Esophagus muscularis mucosa (tissue), 4 donors: Measurements from ENCODE around the gene FAM89A. TPM values are rescaled to one million over a fixed set of nuclear protein-coding genes. Genes with fewer than 3 reads are reported as not detected.

Source experiments
- DNase-seq: peaks from one replicate; pipeline ENCODE4 v3.0.0-alpha.2; 2017; ENCODE audit errors: extremely low spot score
- H3K27ac ChIP-seq, 4 donors: fragments of 200-600 bp; sonication (generic); replicated peaks in 1 of 4; 1 replicate in 3 of 4; 2 replicates in 1 of 4; pipeline ENCODE4 v1.5.1; 2016 to 2019; ENCODE audit warnings: mild to moderate bottlenecking in 1 of 4
- H3K27me3 ChIP-seq, 4 donors: fragments of 200-600 bp; sonication (generic); one replicate each; pipeline versions ENCODE4 v1.5.1 to v1.6.0; 2016 to 2019
- H3K36me3 ChIP-seq, 4 donors: fragments of 200-600 bp; sonication (generic); one replicate each; pipeline ENCODE4 v1.5.1; 2016 to 2019
- H3K4me1 ChIP-seq, 4 donors: fragments of 200-600 bp; sonication (generic); one replicate each; pipeline ENCODE4 v1.5.1; 2016 to 2019
- H3K4me3 ChIP-seq, 4 donors: fragments of 200-600 bp; sonication (generic); 1 replicate in 2 of 4; 2 replicates in 2 of 4; pipeline ENCODE4 v1.5.1; 2016 to 2019; ENCODE audit warnings: mild to moderate bottlenecking in 4 of 4, moderate library complexity in 1 of 4
- H3K9me3 ChIP-seq, 4 donors: fragments of 200-600 bp; sonication (generic); 1 replicate in 3 of 4; 2 replicates in 1 of 4; pipeline ENCODE4 v1.5.1; 2016 to 2019
- EP300 ChIP-seq: sonication (generic); formaldehyde crosslinking; IDR thresholded peaks from one replicate; pipeline ENCODE4 v1.6.1; 2017; ENCODE audit warnings: antibody characterized with exemption
- POLR2A ChIP-seq: fragments of 450-650 bp; IDR thresholded peaks from one replicate; pipeline ENCODE4 v1.6.1; 2017; ENCODE audit warnings: antibody characterized with exemption, moderate library complexity, mild to moderate bottlenecking, low read depth
- POLR2AphosphoS5 ChIP-seq, 2 donors: sonication (generic); formaldehyde crosslinking; IDR thresholded peaks; one replicate each; pipeline ENCODE4 v1.6.1; 2017; ENCODE audit warnings: antibody characterized with exemption in 2 of 2
- WGBS: methylation state at CpG from one replicate; pipeline ENCODE4 v1.1.5; 2018; 5-methylcytosine and 5-hydroxymethylcytosine counted together
- intact Hi-C: fragments of 100-400 bp; cut with DNase I; formaldehyde crosslinking; loops from one replicate; pipeline ENCODE4 v1.15.1; 2023
- total RNA-seq, 4 donors: library from RNA; depleted of rRNA; stranded (reverse); fragments of >200 nt; gene quantifications; one replicate each; pipeline versions ENCODE4 v1.1.0 to v1.2.1, GENCODE V29; 2016
- TF ChIP-seq, protein P1 (sequence below), 3 experiments: fragments of 200-600 bp in 2 of 3; fragments of 450-650 bp in 1 of 3; sonication (generic) in 2 of 3; IDR thresholded peaks; one replicate each; pipeline ENCODE4 v1.5.1; 2017 to 2019; ENCODE audit warnings: antibody characterized with exemption in 3 of 3, mild to moderate bottlenecking in 2 of 3, moderate library complexity in 1 of 3

The FAM89A gene
- total RNA-seq, 4 donors from 2014 or later: 1.7 to 13.6 (median 5.6) TPM

DNA sequence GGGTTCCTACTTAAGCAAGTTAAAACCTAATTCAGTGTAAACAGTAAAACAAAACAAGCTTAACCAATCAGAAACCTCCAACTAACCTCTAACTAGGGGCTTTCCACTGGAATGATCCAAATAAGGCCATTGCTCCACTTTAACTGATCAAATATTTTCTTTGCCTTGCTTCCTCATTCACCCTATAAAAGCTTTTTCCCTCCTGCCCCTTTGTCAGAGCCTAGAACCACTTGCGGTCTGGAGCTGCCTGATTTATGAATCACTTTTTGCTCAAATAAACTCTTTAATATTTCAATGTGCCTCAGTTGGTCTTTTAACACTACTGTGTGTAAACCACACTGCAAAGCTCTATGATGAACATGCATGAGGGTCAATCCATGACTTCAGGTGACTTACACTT, 4.5 kb upstream of the FAM89A start:
- no peak overlapping the region for H3K27ac ChIP-seq
- no peak for DNase-seq
- WGBS: 95% methylated on average over 1 of the region's 1 CpG
- TF ChIP-seq EP300 (no peak), POLR2A (no peak), POLR2AphosphoS5 (IDR thresholded peaks at IDR 0.05) (no peak)
- TF ChIP-seq, protein P1, sequence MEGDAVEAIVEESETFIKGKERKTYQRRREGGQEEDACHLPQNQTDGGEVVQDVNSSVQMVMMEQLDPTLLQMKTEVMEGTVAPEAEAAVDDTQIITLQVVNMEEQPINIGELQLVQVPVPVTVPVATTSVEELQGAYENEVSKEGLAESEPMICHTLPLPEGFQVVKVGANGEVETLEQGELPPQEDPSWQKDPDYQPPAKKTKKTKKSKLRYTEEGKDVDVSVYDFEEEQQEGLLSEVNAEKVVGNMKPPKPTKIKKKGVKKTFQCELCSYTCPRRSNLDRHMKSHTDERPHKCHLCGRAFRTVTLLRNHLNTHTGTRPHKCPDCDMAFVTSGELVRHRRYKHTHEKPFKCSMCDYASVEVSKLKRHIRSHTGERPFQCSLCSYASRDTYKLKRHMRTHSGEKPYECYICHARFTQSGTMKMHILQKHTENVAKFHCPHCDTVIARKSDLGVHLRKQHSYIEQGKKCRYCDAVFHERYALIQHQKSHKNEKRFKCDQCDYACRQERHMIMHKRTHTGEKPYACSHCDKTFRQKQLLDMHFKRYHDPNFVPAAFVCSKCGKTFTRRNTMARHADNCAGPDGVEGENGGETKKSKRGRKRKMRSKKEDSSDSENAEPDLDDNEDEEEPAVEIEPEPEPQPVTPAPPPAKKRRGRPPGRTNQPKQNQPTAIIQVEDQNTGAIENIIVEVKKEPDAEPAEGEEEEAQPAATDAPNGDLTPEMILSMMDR (IDR thresholded peaks at IDR 0.05): no peak
- no peak overlapping the region for H3K4me3 ChIP-seq
- H3K36me3 ChIP-seq: no peaks in the 10 kb centered on the region
- peaks cover 10 to 18% (median 15%) of the 10 kb centered on the region in 4 donors for H3K4me1 ChIP-seq
- peaks cover 0 to 10% (median 4%) of the 10 kb centered on the region in 4 donors for H3K9me3 ChIP-seq
- peaks cover 0 to 54% (median 10%) of the 10 kb centered on the region in 4 donors for H3K27me3 ChIP-seq
- intact Hi-C loops: no loop called here

DNA sequence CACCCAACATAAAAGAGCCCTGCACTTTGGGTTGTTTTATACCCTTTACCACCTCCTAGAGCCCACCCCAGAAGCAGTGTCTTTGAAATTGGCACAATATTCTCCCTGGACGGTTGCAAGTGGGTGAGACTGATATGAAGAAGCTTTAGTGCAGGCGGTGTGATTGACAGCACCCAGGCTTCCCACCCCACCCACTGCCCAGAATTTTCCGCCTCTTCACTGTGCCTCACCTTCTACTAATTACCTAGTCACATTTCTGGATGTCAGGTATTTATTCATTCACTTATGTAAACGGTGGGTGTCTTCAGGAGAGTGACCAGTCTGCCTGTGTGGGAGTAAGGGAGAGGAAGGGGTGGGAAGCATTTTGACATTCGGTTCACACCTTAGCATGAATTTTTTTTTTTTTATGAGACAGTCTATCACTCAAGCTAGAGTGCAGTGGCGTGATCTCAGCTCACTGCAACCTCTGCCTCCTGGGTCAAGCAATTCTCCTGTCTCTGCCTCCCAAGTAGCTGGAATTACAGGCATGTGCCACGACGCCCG, 1.7 kb upstream of the FAM89A start:
- TF ChIP-seq, protein P1 (IDR thresholded peaks at IDR 0.05): no peak
- TF ChIP-seq EP300 (no peak), POLR2AphosphoS5 (IDR thresholded peaks at IDR 0.05) (no peak), POLR2A (no peak)
- H3K36me3 ChIP-seq: no peaks in the 10 kb centered on the region
- no peak for DNase-seq
- H3K4me1 ChIP-seq: peaks cover 16 to 30% (median 25%) of the 10 kb centered on the region in 4 donors
- 82% methylated on average over 9 of the region's 9 CpGs for WGBS
- no peak overlapping the region for H3K4me3 ChIP-seq
- intact Hi-C loops: no loop called here
- peaks cover 0 to 64% (median 24%) of the 10 kb centered on the region in 4 donors for H3K27me3 ChIP-seq
- peaks cover 0 to 10% (median 4%) of the 10 kb centered on the region in 4 donors for H3K9me3 ChIP-seq
- no peak overlapping the region for H3K27ac ChIP-seq

DNA sequence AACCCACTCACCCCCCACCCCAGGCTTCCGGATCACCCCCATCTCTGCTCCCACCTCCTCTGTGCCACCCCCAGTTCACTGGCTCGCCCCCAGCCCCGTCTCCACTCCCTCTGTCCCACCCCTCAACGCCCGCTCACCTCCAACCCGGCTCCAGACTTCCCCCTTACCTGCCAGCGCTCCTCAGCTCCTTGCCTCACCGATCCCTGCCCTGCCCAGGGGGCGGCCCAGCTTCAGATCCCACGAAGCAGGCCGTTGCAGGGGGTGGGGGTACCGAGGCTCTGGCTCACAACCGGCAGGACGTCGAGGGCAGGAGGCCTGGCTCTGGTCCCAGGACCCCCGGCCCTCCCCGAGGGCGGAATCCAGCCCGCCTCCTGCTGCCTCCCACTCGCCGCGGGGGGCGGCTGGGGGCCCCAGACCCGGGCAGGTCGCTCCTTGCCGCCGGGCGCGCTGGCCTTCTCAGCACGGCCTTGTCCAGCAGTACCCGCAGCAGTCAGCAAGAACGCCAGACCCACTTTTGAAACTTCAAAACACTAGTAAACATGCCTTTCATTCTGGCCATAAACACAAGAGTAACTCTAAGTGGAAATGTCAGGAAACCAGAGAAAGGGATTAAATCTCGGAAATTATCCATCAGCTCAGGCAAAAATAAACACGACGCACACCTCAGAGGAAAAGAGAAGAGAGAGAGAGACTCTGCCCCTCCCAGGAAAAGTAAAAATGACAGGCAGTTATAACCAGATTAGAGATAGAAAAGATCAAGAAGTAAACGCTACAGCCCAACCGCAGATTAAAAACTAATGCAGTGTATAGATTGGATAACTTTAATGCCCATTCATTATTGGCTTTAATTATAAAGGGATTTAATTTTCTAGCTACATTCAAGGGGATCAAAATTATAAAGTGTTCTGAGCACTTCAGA, 1.0 kb upstream of the FAM89A start:
- no peak for DNase-seq

DNA sequence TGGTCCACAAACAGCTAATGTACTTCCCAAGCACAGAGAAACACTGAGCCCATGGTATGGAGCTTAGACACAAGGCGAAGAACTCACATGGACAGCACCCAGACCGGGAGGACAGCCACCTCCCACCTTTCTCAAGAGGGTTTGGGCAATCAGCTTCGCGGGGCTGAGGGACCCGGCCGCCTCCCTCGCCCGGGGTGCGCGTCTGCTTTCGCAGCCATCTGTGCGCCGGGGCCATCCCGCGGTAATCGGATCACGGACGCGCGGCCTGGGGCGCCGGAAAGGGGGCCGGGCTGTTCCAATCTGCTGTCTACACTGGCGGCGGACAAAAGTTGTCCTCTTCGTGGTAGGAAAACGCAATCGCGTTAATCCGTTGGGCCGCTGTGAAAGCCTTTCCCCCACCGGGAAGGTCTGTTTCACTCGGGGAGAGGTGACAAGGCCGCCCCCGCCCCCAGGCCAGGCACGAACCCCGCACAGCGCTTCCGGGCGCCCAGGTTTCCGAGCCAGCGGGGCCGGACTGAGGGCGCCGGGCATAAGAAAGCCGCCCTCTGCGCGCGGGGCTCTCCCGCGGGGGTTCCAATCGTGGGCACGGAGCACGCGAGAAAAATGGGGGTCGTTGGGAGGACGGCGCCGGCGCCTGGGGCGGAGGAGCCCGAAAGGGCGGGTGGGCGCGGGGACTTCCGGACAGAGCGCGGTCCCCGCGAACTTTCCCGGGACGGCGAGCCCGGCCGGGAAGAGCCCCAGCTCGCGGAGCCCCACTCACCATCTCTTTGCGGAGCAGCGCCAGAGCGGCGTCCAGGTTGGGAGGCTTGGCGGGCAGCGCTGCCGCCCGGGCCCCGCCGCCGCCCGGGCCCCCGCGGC, 664 bp downstream of the FAM89A start:
- DNase-seq: no peak
- intact Hi-C loops: no loop called here
- H3K36me3 ChIP-seq: no peaks in the 10 kb centered on the region
- peaks cover 0 to 63% (median 24%) of the 10 kb centered on the region in 4 donors for H3K27me3 ChIP-seq
- peak overlapping the region; percentile 64 to 81 (median 67) for H3K4me3 ChIP-seq
- peaks cover 0 to 2% (median under 1%) of the 10 kb centered on the region in 4 donors for H3K9me3 ChIP-seq
- TF ChIP-seq, protein P1 (IDR thresholded peaks at IDR 0.05): no peak
- TF ChIP-seq EP300 (no peak), POLR2A (no peak), POLR2AphosphoS5 (IDR thresholded peaks at IDR 0.05) (no peak)
- WGBS: 3% methylated on average over 53 of the region's 91 CpGs
- H3K27ac ChIP-seq: peak overlapping the region in 3 of 4 donors; percentile 20 to 44 (median 43)
- H3K4me1 ChIP-seq: peaks cover 16 to 30% (median 25%) of the 10 kb centered on the region in 4 donors

More for the DNA sequence above, 1.0 kb upstream of the FAM89A start:
- TF ChIP-seq, protein P1 (IDR thresholded peaks at IDR 0.05): no peak
- TF ChIP-seq POLR2A (no peak), EP300 (no peak), POLR2AphosphoS5 (IDR thresholded peaks at IDR 0.05) (no peak)
- WGBS: 8% methylated on average over 34 of the region's 37 CpGs
- Histone ChIP-seq H3K4me1 (peaks cover 16 to 30% (median 25%) of the 10 kb centered on the region in 4 donors), H3K9me3 (peaks cover 0 to 10% (median 4%) of the 10 kb centered on the region in 4 donors), H3K27me3 (peaks cover 0 to 70% (median 24%) of the 10 kb centered on the region in 4 donors), H3K36me3 (no peaks in the 10 kb centered on the region), H3K4me3 (peak overlapping the region; percentile 64 to 81 (median 67)), H3K27ac (peak overlapping the region in 2 of 4 donors; percentile 44 to 59)
- intact Hi-C loops: no loop called here
